WTC11 (cell line): Measurements from ENCODE around the gene DIRAS3. TPM values are rescaled to one million over a fixed set of nuclear protein-coding genes. Genes with fewer than 3 reads are reported as not detected.
"Not testable (repeated sequence)": the region's sequence is repeated elsewhere in the genome, so short reads cannot be mapped to it uniquely, and the experiment has no call there.

Experiments used
- ATAC-seq: fragments of 200-7000 bp; cut with Tn5 transposase; 2 replicates; pipeline ENCODE4 v1.10.0; 2021; ENCODE audit warnings: mild to moderate bottlenecking, moderate library complexity
- CTCF ChIA-PET: fragments of 300-600 bp; sonication (Branson Sonifier 250); formaldehyde crosslinking; loops from one replicate; lab custom pipeline; 2021; ENCODE audit warnings: antibody characterized with exemption; lab: Charles Lee
- POLR2A ChIA-PET: fragments of 350-600 bp; sonication (Branson Sonifier 250); formaldehyde crosslinking; loops from one replicate; lab custom pipeline; 2021; ENCODE audit warnings: antibody characterized with exemption; lab: Charles Lee
- DNase-seq: peaks from one replicate; pipeline ENCODE4 v3.0.0; 2021; ENCODE audit warnings: low spot score
- H3K27ac Mint-ChIP-seq: 2 replicates; pipeline ENCODE4 v1.8.0; 2021; ENCODE audit warnings: mixed read lengths
- H3K27me3 Mint-ChIP-seq: 2 replicates; pipeline ENCODE4 v1.8.0; 2021; ENCODE audit warnings: low read depth, mild to moderate bottlenecking, moderate library complexity, mixed read lengths
- H3K36me3 Mint-ChIP-seq: 2 replicates; pipeline ENCODE4 v1.8.0; 2021; ENCODE audit warnings: mixed read lengths
- H3K4me1 Mint-ChIP-seq: 2 replicates; pipeline ENCODE4 v1.8.0; 2022; ENCODE audit warnings: mixed read lengths
- H3K4me3 Mint-ChIP-seq: 2 replicates; pipeline ENCODE4 v1.8.0; 2021; ENCODE audit warnings: mild to moderate bottlenecking, moderate library complexity, mixed read lengths
- H3K9me3 Mint-ChIP-seq: 2 replicates; pipeline ENCODE4 v1.8.0; 2021; ENCODE audit warnings: mixed read lengths
- ATF1 ChIP-seq: sonication (generic); formaldehyde crosslinking; IDR thresholded peaks from 2 replicates; pipeline ENCODE4 v1.8.1; 2023; ENCODE audit warnings: mild to moderate bottlenecking, moderate library complexity, missing genetic modification reagents
- ESRRA ChIP-seq: sonication (generic); formaldehyde crosslinking; IDR thresholded peaks from 2 replicates; pipeline ENCODE4 v1.8.1; 2022; ENCODE audit warnings: mild to moderate bottlenecking, missing genetic modification reagents, borderline replicate concordance
- GABPB1 ChIP-seq: sonication (generic); formaldehyde crosslinking; IDR thresholded peaks from 2 replicates; pipeline ENCODE4 v1.8.1; 2023; ENCODE audit warnings: mild to moderate bottlenecking, missing genetic modification reagents
- GRHL2 ChIP-seq: fragments of 250-450 bp; sonication (Bioruptor Pico); IDR thresholded peaks from 2 replicates; pipeline ENCODE4 v1.8.0; 2022; ENCODE audit warnings: mild to moderate bottlenecking, moderate library complexity; ENCODE audit not compliant: insufficient replicate concordance, severe bottlenecking
- GTF2I ChIP-seq: fragments of 250-450 bp; sonication (Bioruptor Pico); conservative IDR thresholded peaks from 2 replicates; pipeline ENCODE4 v1.4.0; 2021; ENCODE audit warnings: mild to moderate bottlenecking
- IRF2 ChIP-seq: sonication (generic); formaldehyde crosslinking; IDR thresholded peaks from 2 replicates; pipeline ENCODE4 v1.8.0; 2022; ENCODE audit warnings: low read depth, missing genetic modification reagents, borderline replicate concordance
- JUN ChIP-seq: sonication (generic); formaldehyde crosslinking; IDR thresholded peaks from 2 replicates; pipeline ENCODE4 v1.8.0; 2023; ENCODE audit warnings: mild to moderate bottlenecking, missing genetic modification reagents
- MXD4 ChIP-seq: fragments of 250-450 bp; sonication (Bioruptor Pico); IDR thresholded peaks from 2 replicates; pipeline ENCODE4 v1.8.0; 2021; ENCODE audit warnings: mild to moderate bottlenecking, moderate library complexity, borderline replicate concordance
- NFYB ChIP-seq: sonication (generic); formaldehyde crosslinking; conservative IDR thresholded peaks from 2 replicates; pipeline ENCODE4 v1.8.0; 2022; ENCODE audit warnings: low read depth, missing genetic modification reagents
- NR3C1 ChIP-seq: sonication (generic); formaldehyde crosslinking; conservative IDR thresholded peaks from 2 replicates; pipeline ENCODE4 v1.8.1; 2023; ENCODE audit warnings: low read depth, mild to moderate bottlenecking, missing genetic modification reagents
- RELA ChIP-seq: sonication (generic); formaldehyde crosslinking; IDR thresholded peaks from 2 replicates; pipeline ENCODE4 v1.8.1; 2022; ENCODE audit warnings: missing genetic modification reagents, mild to moderate bottlenecking, borderline replicate concordance
- RORB ChIP-seq: fragments of 250-450 bp; sonication (Bioruptor Pico); IDR thresholded peaks from 2 replicates; pipeline ENCODE4 v1.9.0; 2021; ENCODE audit warnings: mild to moderate bottlenecking
- SMAD3 ChIP-seq: sonication (generic); formaldehyde crosslinking; IDR thresholded peaks from 2 replicates; pipeline ENCODE4 v1.8.0; 2022; ENCODE audit warnings: missing genetic modification reagents, mild to moderate bottlenecking, borderline replicate concordance
- SOX15 ChIP-seq: fragments of 250-450 bp; sonication (Bioruptor Pico); IDR thresholded peaks from 2 replicates; pipeline ENCODE4 v1.9.0; 2021; ENCODE audit warnings: mild to moderate bottlenecking
- ZNF121 ChIP-seq: sonication (generic); formaldehyde crosslinking; IDR thresholded peaks from 2 replicates; pipeline ENCODE4 v1.8.0; 2023; ENCODE audit warnings: missing genetic modification reagents
- ZNF219 ChIP-seq: sonication (generic); formaldehyde crosslinking; IDR thresholded peaks from 2 replicates; pipeline ENCODE4 v1.8.0; 2023; ENCODE audit warnings: missing genetic modification reagents, mild to moderate bottlenecking, borderline replicate concordance
- ZNF232 ChIP-seq: sonication (generic); formaldehyde crosslinking; IDR thresholded peaks from 2 replicates; pipeline ENCODE4 v1.8.0; 2022; ENCODE audit warnings: mild to moderate bottlenecking, missing genetic modification reagents
- ZNF396 ChIP-seq: fragments of 250-450 bp; sonication (Bioruptor Pico); IDR thresholded peaks from 2 replicates; pipeline ENCODE4 v1.8.0; 2021; ENCODE audit warnings: mild to moderate bottlenecking, moderate library complexity, borderline replicate concordance
- ZNF416 ChIP-seq: fragments of 250-450 bp; sonication (Bioruptor Pico); IDR thresholded peaks from 2 replicates; pipeline ENCODE4 v1.9.0; 2021; ENCODE audit warnings: mild to moderate bottlenecking, inconsistent platforms
- ZNF671 ChIP-seq: fragments of 250-450 bp; sonication (Bioruptor Pico); IDR thresholded peaks from 2 replicates; pipeline ENCODE4 v1.8.0; 2021; ENCODE audit warnings: mild to moderate bottlenecking
- total RNA-seq: library from RNA; stranded (reverse); gene quantifications from 3 replicates; pipeline ENCODE4 v1.2.3, GENCODE V29; 2021
- TF ChIP-seq, protein P1 (sequence below): sonication (generic); formaldehyde crosslinking; conservative IDR thresholded peaks from 2 replicates; pipeline ENCODE4 v1.8.1; 2022; ENCODE audit warnings: mild to moderate bottlenecking, missing genetic modification reagents
- TF ChIP-seq, protein P2 (sequence below): fragments of 250-450 bp; sonication (Bioruptor Pico); IDR thresholded peaks from 2 replicates; pipeline ENCODE4 v1.9.0; 2021; ENCODE audit warnings: mild to moderate bottlenecking
- TF ChIP-seq, protein P3 (sequence below): sonication (generic); formaldehyde crosslinking; IDR thresholded peaks from 2 replicates; pipeline ENCODE4 v1.8.1; 2022; ENCODE audit warnings: missing genetic modification reagents, borderline replicate concordance
- TF ChIP-seq, protein P4 (sequence below): sonication (generic); formaldehyde crosslinking; IDR thresholded peaks from 2 replicates; pipeline ENCODE4 v1.8.0; 2023; ENCODE audit warnings: missing genetic modification reagents
- TF ChIP-seq, protein P5 (sequence below): sonication (generic); formaldehyde crosslinking; IDR thresholded peaks from 2 replicates; pipeline ENCODE4 v1.8.1; 2023; ENCODE audit warnings: mild to moderate bottlenecking, missing genetic modification reagents, moderate library complexity
- TF ChIP-seq, protein P6 (sequence below): sonication (generic); formaldehyde crosslinking; IDR thresholded peaks from 2 replicates; pipeline ENCODE4 v1.8.0; 2022; ENCODE audit warnings: mild to moderate bottlenecking, missing genetic modification reagents

The DIRAS3 gene
- total RNA-seq, 1 experiment from 2014 or later, result 0.22 TPM

DNA sequence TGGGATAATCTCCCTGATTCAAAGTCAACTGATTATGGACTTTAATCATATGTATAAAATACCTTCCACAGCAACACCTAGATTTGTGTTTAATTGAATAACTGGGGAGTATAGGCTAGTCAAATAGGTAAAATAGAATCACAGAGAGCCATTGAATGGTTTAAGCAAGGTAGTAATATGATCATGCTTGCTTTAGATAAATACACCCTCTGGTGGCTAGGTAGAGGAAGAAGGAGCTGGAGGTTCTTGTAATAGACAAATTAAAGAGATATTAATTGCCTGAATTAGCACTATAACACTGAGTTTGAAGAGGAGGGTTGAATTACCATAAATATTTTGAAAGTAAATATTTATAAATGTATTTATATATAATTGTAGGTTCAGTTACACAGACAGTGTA lies 40.3 kb downstream of the DIRAS3 start (continued):
- TF ChIP-seq NR3C1 (CRISPR knock-in tag) (no peak), JUN (CRISPR knock-in tag) (no peak), ZNF671 (CRISPR knock-in tag) (no peak), IRF2 (CRISPR knock-in tag) (no peak), RORB (CRISPR knock-in tag) (no peak), ESRRA (CRISPR knock-in tag) (no peak), ATF1 (no peak)
- TF ChIP-seq, protein P1, sequence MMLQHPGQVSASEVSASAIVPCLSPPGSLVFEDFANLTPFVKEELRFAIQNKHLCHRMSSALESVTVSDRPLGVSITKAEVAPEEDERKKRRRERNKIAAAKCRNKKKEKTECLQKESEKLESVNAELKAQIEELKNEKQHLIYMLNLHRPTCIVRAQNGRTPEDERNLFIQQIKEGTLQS (CRISPR knock-in tag), result no peak
- TF ChIP-seq, protein P2, sequence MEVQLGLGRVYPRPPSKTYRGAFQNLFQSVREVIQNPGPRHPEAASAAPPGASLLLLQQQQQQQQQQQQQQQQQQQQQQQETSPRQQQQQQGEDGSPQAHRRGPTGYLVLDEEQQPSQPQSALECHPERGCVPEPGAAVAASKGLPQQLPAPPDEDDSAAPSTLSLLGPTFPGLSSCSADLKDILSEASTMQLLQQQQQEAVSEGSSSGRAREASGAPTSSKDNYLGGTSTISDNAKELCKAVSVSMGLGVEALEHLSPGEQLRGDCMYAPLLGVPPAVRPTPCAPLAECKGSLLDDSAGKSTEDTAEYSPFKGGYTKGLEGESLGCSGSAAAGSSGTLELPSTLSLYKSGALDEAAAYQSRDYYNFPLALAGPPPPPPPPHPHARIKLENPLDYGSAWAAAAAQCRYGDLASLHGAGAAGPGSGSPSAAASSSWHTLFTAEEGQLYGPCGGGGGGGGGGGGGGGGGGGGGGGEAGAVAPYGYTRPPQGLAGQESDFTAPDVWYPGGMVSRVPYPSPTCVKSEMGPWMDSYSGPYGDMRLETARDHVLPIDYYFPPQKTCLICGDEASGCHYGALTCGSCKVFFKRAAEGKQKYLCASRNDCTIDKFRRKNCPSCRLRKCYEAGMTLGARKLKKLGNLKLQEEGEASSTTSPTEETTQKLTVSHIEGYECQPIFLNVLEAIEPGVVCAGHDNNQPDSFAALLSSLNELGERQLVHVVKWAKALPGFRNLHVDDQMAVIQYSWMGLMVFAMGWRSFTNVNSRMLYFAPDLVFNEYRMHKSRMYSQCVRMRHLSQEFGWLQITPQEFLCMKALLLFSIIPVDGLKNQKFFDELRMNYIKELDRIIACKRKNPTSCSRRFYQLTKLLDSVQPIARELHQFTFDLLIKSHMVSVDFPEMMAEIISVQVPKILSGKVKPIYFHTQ (CRISPR knock-in tag), result no peak
- TF ChIP-seq, protein P3, sequence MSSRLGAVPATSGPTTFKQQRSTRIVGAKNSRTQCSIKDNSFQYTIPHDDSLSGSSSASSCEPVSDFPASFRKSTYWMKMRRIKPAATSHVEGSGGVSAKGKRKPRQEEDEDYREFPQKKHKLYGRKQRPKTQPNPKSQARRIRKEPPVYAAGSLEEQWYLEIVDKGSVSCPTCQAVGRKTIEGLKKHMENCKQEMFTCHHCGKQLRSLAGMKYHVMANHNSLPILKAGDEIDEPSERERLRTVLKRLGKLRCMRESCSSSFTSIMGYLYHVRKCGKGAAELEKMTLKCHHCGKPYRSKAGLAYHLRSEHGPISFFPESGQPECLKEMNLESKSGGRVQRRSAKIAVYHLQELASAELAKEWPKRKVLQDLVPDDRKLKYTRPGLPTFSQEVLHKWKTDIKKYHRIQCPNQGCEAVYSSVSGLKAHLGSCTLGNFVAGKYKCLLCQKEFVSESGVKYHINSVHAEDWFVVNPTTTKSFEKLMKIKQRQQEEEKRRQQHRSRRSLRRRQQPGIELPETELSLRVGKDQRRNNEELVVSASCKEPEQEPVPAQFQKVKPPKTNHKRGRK (CRISPR knock-in tag), result no peak
- TF ChIP-seq, protein P4, sequence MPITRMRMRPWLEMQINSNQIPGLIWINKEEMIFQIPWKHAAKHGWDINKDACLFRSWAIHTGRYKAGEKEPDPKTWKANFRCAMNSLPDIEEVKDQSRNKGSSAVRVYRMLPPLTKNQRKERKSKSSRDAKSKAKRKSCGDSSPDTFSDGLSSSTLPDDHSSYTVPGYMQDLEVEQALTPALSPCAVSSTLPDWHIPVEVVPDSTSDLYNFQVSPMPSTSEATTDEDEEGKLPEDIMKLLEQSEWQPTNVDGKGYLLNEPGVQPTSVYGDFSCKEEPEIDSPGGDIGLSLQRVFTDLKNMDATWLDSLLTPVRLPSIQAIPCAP (CRISPR knock-in tag), result no peak
- TF ChIP-seq, protein P5, sequence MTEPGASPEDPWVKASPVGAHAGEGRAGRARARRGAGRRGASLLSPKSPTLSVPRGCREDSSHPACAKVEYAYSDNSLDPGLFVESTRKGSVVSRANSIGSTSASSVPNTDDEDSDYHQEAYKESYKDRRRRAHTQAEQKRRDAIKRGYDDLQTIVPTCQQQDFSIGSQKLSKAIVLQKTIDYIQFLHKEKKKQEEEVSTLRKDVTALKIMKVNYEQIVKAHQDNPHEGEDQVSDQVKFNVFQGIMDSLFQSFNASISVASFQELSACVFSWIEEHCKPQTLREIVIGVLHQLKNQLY (CRISPR knock-in tag), result no peak
- TF ChIP-seq, all 79 proteins: peak for 0

DNA sequence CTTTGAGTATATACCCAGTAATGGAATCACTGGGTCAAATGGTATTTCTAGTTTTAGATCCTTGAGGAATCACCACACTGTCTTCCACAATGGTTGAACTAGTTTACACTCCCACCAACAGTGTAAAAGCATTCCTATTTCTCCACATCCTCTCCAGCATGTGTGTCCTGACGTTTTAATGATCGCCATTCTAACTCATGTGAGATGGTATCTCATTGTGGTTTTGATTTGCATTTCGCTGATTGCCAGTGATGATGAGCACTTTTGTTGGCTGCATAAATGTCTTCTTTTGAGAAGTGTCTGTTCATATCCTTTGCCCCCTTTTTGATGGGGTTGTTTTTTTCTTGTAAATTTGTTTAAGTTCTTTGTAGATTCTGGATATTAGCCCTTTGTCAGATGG lies 46.8 kb downstream of the DIRAS3 start:
- H3K36me3 Mint-ChIP-seq, ATAC-seq, H3K4me1 Mint-ChIP-seq, H3K4me3 Mint-ChIP-seq, DNase-seq, CTCF ChIA-PET, POLR2A ChIA-PET, H3K27ac Mint-ChIP-seq, H3K27me3 Mint-ChIP-seq: not testable (repeated sequence)
- H3K9me3 Mint-ChIP-seq, result peaks cover 24% of the 10 kb centered on the region

DNA sequence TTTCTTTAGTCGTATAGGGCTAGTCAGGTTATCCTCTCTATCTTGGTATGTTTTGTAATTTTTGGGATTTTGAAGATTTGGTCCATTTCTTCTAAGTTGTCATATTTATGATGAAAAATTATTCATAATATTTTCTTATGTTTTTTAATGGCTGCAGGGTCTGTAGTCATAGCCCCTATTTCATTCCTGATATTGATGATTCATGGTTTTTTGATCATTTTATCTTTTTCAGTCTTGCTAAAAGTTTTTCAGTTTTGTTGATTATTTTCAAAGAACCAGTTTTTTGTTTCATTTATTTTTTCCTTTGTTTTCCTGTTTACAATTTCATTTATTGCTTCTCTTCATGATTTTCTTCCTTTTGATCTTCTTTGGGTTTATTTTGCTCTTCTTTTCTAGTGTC lies 50.2 kb downstream of the DIRAS3 start:
- Mint-ChIP-seq H3K27me3 (no peaks in the 10 kb centered on the region), H3K4me3 (no peak overlapping the region), H3K36me3 (peaks cover 5% of the 10 kb centered on the region), H3K4me1 (no peaks in the 10 kb centered on the region), H3K27ac (no peak overlapping the region), H3K9me3 (peaks cover 24% of the 10 kb centered on the region)
- POLR2A ChIA-PET, result no interaction called here
- ATAC-seq, result no peak
- CTCF ChIA-PET, result no interaction called here
- TF ChIP-seq ZNF219 (CRISPR knock-in tag) (no peak), MXD4 (no peak), SOX15 (CRISPR knock-in tag) (no peak), RORB (CRISPR knock-in tag) (no peak), ZNF121 (CRISPR knock-in tag) (no peak), GABPB1 (CRISPR knock-in tag) (no peak), GRHL2 (no peak), RELA (CRISPR knock-in tag) (no peak), ZNF396 (CRISPR knock-in tag) (no peak), ZNF232 (CRISPR knock-in tag) (no peak), NFYB (CRISPR knock-in tag) (no peak), NR3C1 (CRISPR knock-in tag) (no peak), ZNF416 (no peak), GTF2I (no peak), SMAD3 (CRISPR knock-in tag) (no peak)
- TF ChIP-seq, protein P6, sequence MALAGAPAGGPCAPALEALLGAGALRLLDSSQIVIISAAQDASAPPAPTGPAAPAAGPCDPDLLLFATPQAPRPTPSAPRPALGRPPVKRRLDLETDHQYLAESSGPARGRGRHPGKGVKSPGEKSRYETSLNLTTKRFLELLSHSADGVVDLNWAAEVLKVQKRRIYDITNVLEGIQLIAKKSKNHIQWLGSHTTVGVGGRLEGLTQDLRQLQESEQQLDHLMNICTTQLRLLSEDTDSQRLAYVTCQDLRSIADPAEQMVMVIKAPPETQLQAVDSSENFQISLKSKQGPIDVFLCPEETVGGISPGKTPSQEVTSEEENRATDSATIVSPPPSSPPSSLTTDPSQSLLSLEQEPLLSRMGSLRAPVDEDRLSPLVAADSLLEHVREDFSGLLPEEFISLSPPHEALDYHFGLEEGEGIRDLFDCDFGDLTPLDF (CRISPR knock-in tag), result no peak
- TF ChIP-seq, protein P5 (CRISPR knock-in tag), result no peak
- no peak for DNase-seq
